Common myeloid progenitor, CD34-positive (primary cell): ENCODE results near the gene PIGA.

Source experiments
- CTCF ChIA-PET: fragments of 350-600 bp; sonication (Branson Sonifier 250); formaldehyde crosslinking; loops from one replicate; lab custom pipeline; 2021; ENCODE audit warnings: antibody characterized with exemption; lab: Charles Lee
- POLR2A ChIA-PET: fragments of 350-600 bp; sonication (Branson Sonifier 250); formaldehyde crosslinking; loops from one replicate; lab custom pipeline; 2021; ENCODE audit warnings: antibody characterized with exemption; lab: Charles Lee
- DNase-seq, 3 donors: peaks; one replicate each; pipeline versions ENCODE4 v3.0.0 to v3.0.0-alpha.2; 2013
- H3K27ac ChIP-seq, 2 experiments: 1 replicate in 1 of 2; 2 replicates in 1 of 2; pipeline ENCODE4 v1.7.0; 2013; ENCODE audit warnings: inconsistent platforms in 2 of 2, low read length in 2 of 2, mild to moderate bottlenecking in 2 of 2, low read depth in 1 of 2, moderate library complexity in 1 of 2; ENCODE audit not compliant: severe bottlenecking in 2 of 2, insufficient read depth in 1 of 2, poor library complexity in 1 of 2
- H3K27me3 ChIP-seq, 5 experiments: replicated peaks in 2 of 5; 1 replicate in 3 of 5; 2 replicates in 2 of 5; pipeline versions ENCODE4 v1.6.1 to v1.7.0; 2013; ENCODE audit warnings: low read length in 4 of 5, mild to moderate bottlenecking in 2 of 5, moderate library complexity in 2 of 5, inconsistent platforms in 1 of 5; ENCODE audit not compliant: insufficient read depth in 5 of 5, control insufficient read depth in 4 of 5
- H3K36me3 ChIP-seq, 4 experiments: 1 replicate in 2 of 4; 2 replicates in 2 of 4; pipeline versions ENCODE4 v1.6.1 to v1.7.0; 2013; ENCODE audit warnings: low read length in 3 of 4, control low read depth in 1 of 4, mild to moderate bottlenecking in 1 of 4; ENCODE audit not compliant: control insufficient read depth in 4 of 4, insufficient read depth in 4 of 4
- H3K4me1 ChIP-seq, 4 experiments: 1 replicate in 3 of 4; 2 replicates in 1 of 4; pipeline versions ENCODE4 v1.6.1 to v1.7.1; 2013; ENCODE audit warnings: low read length in 3 of 4, mild to moderate bottlenecking in 3 of 4, control low read depth in 1 of 4, inconsistent platforms in 1 of 4, moderate library complexity in 1 of 4; ENCODE audit not compliant: control insufficient read depth in 4 of 4, insufficient read depth in 4 of 4; ENCODE audit errors: control extremely low read depth in 1 of 4
- H3K4me3 ChIP-seq, 7 experiments: 1 replicate in 4 of 7; 2 replicates in 3 of 7; pipeline versions ENCODE4 v1.5.1 to v1.7.0; 2013; ENCODE audit warnings: mild to moderate bottlenecking in 7 of 7, low read length in 6 of 7, moderate library complexity in 6 of 7, inconsistent platforms in 2 of 7, low read depth in 2 of 7, control low read depth in 1 of 7; ENCODE audit not compliant: insufficient read depth in 4 of 7, control insufficient read depth in 1 of 7; ENCODE audit errors: extremely low read depth in 1 of 7
- H3K9me3 ChIP-seq, 5 experiments: 1 replicate in 4 of 5; 2 replicates in 1 of 5; pipeline versions ENCODE4 v1.6.1 to v1.7.1; 2013; ENCODE audit warnings: low read length in 4 of 5, mild to moderate bottlenecking in 2 of 5, inconsistent platforms in 1 of 5, low read depth in 1 of 5, moderate library complexity in 1 of 5; ENCODE audit not compliant: control insufficient read depth in 4 of 5, insufficient read depth in 2 of 5; ENCODE audit errors: control extremely low read depth in 1 of 5
- WGBS: methylation state at CpG from one replicate; pipeline ENCODE4 v1.1.5; 2013; ENCODE audit not compliant: insufficient coverage; 5-methylcytosine and 5-hydroxymethylcytosine counted together

Gene PIGA

DNA sequence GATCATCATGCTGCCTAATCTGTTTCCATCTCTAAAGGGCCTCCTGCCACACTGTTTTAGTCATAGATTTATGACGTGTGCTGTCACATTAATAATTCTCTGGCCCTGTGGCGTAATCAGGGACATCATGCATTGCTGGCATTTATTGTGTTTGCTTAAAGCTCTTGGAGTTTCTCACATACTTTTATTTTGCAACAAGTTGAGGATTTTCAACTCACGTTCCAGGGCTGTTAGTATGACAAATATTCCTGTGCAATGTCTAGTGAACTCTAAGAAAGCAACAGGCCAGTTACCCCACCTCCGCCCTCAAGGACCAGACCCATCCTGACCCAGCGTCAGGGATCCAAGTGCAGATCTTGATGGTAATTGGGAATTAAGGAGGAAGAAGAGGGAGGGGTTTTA is 7.8 kb upstream of the PIGA start:
- Histone ChIP-seq H3K4me3 (no peak overlapping the region), H3K9me3 (no peaks in the 10 kb centered on the region), H3K27ac (no peak overlapping the region), H3K36me3 (no peaks in the 10 kb centered on the region), H3K4me1 (no peaks in the 10 kb centered on the region), H3K27me3 (peaks cover 0 to 37% (median 3%) of the 10 kb centered on the region in 5 experiments)
- DNase-seq = no peak
- CTCF ChIA-PET = interaction anchor here (1.1 kb wide), 1 partner anchor 128 kb away, joined by 4 read pairs; no protein-coding TSS in a partner anchor
- POLR2A ChIA-PET = no interaction called here
- 88% methylated on average over 4 of the region's 5 CpGs for WGBS

DNA sequence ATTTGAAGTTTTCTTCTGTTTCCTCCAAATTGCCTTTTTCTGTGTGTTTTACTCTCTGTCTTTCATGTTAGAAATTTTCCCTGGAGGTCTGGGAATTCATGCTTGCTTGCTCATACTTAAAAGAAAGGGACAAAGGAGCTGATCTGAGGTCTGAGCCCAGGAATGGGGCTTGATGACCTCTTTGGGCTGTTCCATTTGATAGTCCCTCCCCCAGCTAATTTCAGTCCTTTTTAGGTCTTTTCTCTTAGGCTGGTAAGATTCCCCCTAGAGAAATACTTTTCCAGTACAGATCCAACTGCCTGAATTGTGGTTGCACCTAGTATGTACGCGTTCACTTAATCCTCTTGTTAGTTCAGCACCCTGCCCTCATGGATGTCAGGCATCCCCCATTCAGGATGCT is 5.5 kb upstream of the PIGA start:
- Histone ChIP-seq H3K36me3 (no peaks in the 10 kb centered on the region), H3K9me3 (no peaks in the 10 kb centered on the region), H3K27me3 (peaks cover 3 to 40% (median 3%) of the 10 kb centered on the region in 5 experiments), H3K4me1 (peaks cover 0 to 3% (median 1%) of the 10 kb centered on the region in 4 experiments), H3K4me3 (no peak overlapping the region), H3K27ac (no peak overlapping the region)
- no peak for DNase-seq
- CTCF ChIA-PET = interaction anchor here (1.4 kb wide), 1 partner anchor 128 kb away, joined by 3 read pairs; no protein-coding TSS in a partner anchor
- POLR2A ChIA-PET = no interaction called here
- WGBS = no CpG with 5 or more reads among the region's 2 CpGs

GRCh38 chrX:15336023-15336413 is 695 bp upstream of the PIGA start:
- ChIA-PET POLR2A (no interaction called here), CTCF (no interaction called here)
- Histone ChIP-seq H3K4me1 (peaks cover 0 to 10% (median 2%) of the 10 kb centered on the region in 4 experiments), H3K27ac (peak overlapping the region; percentile 65 to 67), H3K27me3 (peaks cover 3 to 40% (median 3%) of the 10 kb centered on the region in 5 experiments), H3K4me3 (peak overlapping the region in 6 of 7 experiments; percentile 60 to 83 (median 77)), H3K36me3 (peaks cover 0 to 10% (median 5%) of the 10 kb centered on the region in 4 experiments), H3K9me3 (peaks cover 0 to 4% (median 0%) of the 10 kb centered on the region in 5 experiments)
- 39% methylated on average over 9 of the region's 10 CpGs for WGBS
- peak; percentile 71 to 79 (median 78) for DNase-seq

DNA sequence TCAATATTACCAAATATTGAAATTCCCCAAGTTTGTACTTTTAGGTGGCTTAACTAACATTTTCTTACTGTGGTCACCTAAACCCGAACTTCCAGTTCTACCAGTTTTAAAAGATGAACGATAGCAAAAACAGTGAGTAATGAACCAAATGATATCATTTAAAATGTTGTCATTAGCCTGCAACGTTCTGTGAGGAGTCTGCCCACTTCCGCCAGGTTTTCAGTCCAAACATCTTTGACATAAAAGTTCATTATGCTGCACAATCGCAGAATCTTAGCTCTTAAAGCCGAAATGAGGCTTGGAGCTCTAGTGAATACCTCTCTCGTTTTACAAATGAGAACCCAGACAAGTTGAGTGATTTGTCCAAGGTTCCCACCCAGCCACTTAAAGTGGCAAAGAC is 762 bp downstream of the PIGA start:
- 55% methylated on average over 5 of the region's 7 CpGs for WGBS
- Histone ChIP-seq H3K27me3 (peaks cover 3 to 34% (median 3%) of the 10 kb centered on the region in 5 experiments), H3K4me3 (peak overlapping the region; percentile 72 to 90 (median 77)), H3K4me1 (peaks cover 0 to 10% (median 2%) of the 10 kb centered on the region in 4 experiments), H3K36me3 (peaks cover 0 to 13% (median 6%) of the 10 kb centered on the region in 4 experiments), H3K27ac (peak overlapping the region; percentile 65 to 79), H3K9me3 (peaks cover 0 to 4% (median 0%) of the 10 kb centered on the region in 5 experiments)
- ChIA-PET POLR2A (no interaction called here), CTCF (no interaction called here)
- DNase-seq = peak in 2 of 3 donors; percentile 41 to 52

GRCh38 chrX:15328821-15329220 is 6.5 kb downstream of the PIGA start:
- Histone ChIP-seq H3K27ac (no peak overlapping the region), H3K9me3 (no peaks in the 10 kb centered on the region), H3K36me3 (peaks cover 0 to 22% (median 7%) of the 10 kb centered on the region in 4 experiments), H3K27me3 (peaks cover 0 to 16% (median 0%) of the 10 kb centered on the region in 5 experiments), H3K4me3 (no peak overlapping the region), H3K4me1 (peaks cover 0 to under 1% (median 0%) of the 10 kb centered on the region in 4 experiments)
- ChIA-PET CTCF (no interaction called here), POLR2A (no interaction called here)
- DNase-seq = no peak
- 82% methylated on average over 1 of the region's 2 CpGs for WGBS

- Histone ChIP-seq H3K4me3 (no peak overlapping the region), H3K4me1 (no peaks in the 10 kb centered on the region), H3K27ac (no peak overlapping the region), H3K27me3 (peaks cover 0 to 16% (median 0%) of the 10 kb centered on the region in 5 experiments), H3K36me3 (peaks cover 0 to 22% (median 8%) of the 10 kb centered on the region in 4 experiments), H3K9me3 (no peaks in the 10 kb centered on the region)
- ChIA-PET CTCF (no interaction called here), POLR2A (no interaction called here)
- no peak for DNase-seq
- 100% methylated on average over 1 of the region's 3 CpGs for WGBS
Measured at GRCh38 chrX:15328131-15328530, 7.2 kb downstream of the PIGA start.

DNA sequence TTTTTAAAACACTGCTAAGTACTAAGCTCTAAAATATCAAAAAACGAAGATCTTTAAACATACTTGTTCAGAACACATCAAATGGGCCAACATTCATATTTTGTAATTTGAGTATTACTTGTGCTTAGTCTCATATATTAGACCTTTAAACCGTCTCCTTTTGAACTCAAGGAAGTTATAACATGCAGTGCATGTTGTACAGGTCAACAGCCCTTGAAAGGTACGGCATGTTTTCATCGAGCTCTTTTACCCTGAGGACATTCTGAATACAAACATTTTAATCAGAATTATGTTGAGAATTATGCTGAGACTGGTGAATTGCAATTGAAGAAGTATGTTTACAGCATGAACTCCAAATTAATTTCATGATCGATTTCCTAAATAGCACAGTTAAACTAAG is 12.9 kb downstream of the PIGA start:
- CTCF ChIA-PET = no interaction called here
- POLR2A ChIA-PET = no interaction called here
- no CpG with 5 or more reads among the region's 5 CpGs for WGBS
- H3K27me3 ChIP-seq = peaks cover 0 to 2% (median 0%) of the 10 kb centered on the region in 5 experiments
- H3K36me3 ChIP-seq = peaks cover 0 to 6% (median 4%) of the 10 kb centered on the region in 4 experiments
- H3K4me3 ChIP-seq = no peak overlapping the region
- H3K27ac ChIP-seq = no peak overlapping the region
- DNase-seq = no peak
- H3K9me3 ChIP-seq = no peaks in the 10 kb centered on the region
- peaks cover 0 to 2% (median 0%) of the 10 kb centered on the region in 4 experiments for H3K4me1 ChIP-seq
